ENCODE data around the gene MIEF1.
A peak's percentile ranks its signal among the peaks of the same experiment; 100 is the strongest.

Gene MIEF1

GRCh38 chr22:39469681-39470450, 32.2 kb upstream of the MIEF1 start:
- ATAC-seq (ENCODE audit: low read depth): no peak
- DNase-seq (ENCODE audit: low spot score): no peak
- Histone ChIP-seq H3K27me3 (ENCODE audit: insufficient read depth, poor library complexity, severe bottlenecking) (no peaks in the 10 kb centered on the region), H3K27ac (ENCODE audit: poor library complexity, severe bottlenecking) (no peak overlapping the region), H3K4me3 (ENCODE audit: severe bottlenecking) (no peak overlapping the region), H3K36me3 (ENCODE audit: low read depth) (no peaks in the 10 kb centered on the region), H3K9me3 (ENCODE audit: severe bottlenecking) (no peaks in the 10 kb centered on the region), H3K4me1 (ENCODE audit: insufficient read depth, poor library complexity, severe bottlenecking) (no peaks in the 10 kb centered on the region)
- no peak for TF ChIP-seq CTCF (IDR thresholded peaks at IDR 0.05; ENCODE audit: poor library complexity, severe bottlenecking)

- no peak overlapping the region for H3K27ac ChIP-seq (ENCODE audit: poor library complexity, severe bottlenecking)
- TF ChIP-seq CTCF (IDR thresholded peaks at IDR 0.05; ENCODE audit: poor library complexity, severe bottlenecking): no peak
- H3K4me1 ChIP-seq (ENCODE audit: insufficient read depth, poor library complexity, severe bottlenecking): no peaks in the 10 kb centered on the region
- H3K27me3 ChIP-seq (ENCODE audit: insufficient read depth, poor library complexity, severe bottlenecking): no peaks in the 10 kb centered on the region
- DNase-seq (ENCODE audit: low spot score) (no peak), ATAC-seq (ENCODE audit: low read depth) (no peak)
- no peak overlapping the region for H3K4me3 ChIP-seq (ENCODE audit: severe bottlenecking)
- no peaks in the 10 kb centered on the region for H3K9me3 ChIP-seq (ENCODE audit: severe bottlenecking)
- H3K36me3 ChIP-seq (ENCODE audit: low read depth): no peaks in the 10 kb centered on the region
Observed at GRCh38 chr22:39470451-39471291, 31.4 kb upstream of the MIEF1 start.

GRCh38 chr22:39471381-39472141, 30.5 kb upstream of the MIEF1 start:
- no peak for TF ChIP-seq CTCF (IDR thresholded peaks at IDR 0.05; ENCODE audit: poor library complexity, severe bottlenecking)
- no peaks in the 10 kb centered on the region for H3K4me1 ChIP-seq (ENCODE audit: insufficient read depth, poor library complexity, severe bottlenecking)
- no peak overlapping the region for H3K4me3 ChIP-seq (ENCODE audit: severe bottlenecking)
- ATAC-seq (ENCODE audit: low read depth) (peak; percentile 27; the same call in 2 of the 3 replicates), DNase-seq (ENCODE audit: low spot score) (no peak)
- H3K27ac ChIP-seq (ENCODE audit: poor library complexity, severe bottlenecking): no peak overlapping the region
- no peaks in the 10 kb centered on the region for H3K27me3 ChIP-seq (ENCODE audit: insufficient read depth, poor library complexity, severe bottlenecking)
- H3K9me3 ChIP-seq (ENCODE audit: severe bottlenecking): no peaks in the 10 kb centered on the region
- H3K36me3 ChIP-seq (ENCODE audit: low read depth): no peaks in the 10 kb centered on the region

GRCh38 chr22:39472570-39473556, 29.2 kb upstream of the MIEF1 start:
- Histone ChIP-seq H3K27ac (ENCODE audit: poor library complexity, severe bottlenecking) (no peak overlapping the region), H3K4me3 (ENCODE audit: severe bottlenecking) (no peak overlapping the region), H3K4me1 (ENCODE audit: insufficient read depth, poor library complexity, severe bottlenecking) (no peaks in the 10 kb centered on the region)

More at GRCh38 chr22:39472570-39473556, 29.2 kb upstream of the MIEF1 start:
- no peaks in the 10 kb centered on the region for H3K9me3 ChIP-seq (ENCODE audit: severe bottlenecking)
- no peaks in the 10 kb centered on the region for H3K36me3 ChIP-seq (ENCODE audit: low read depth)
- TF ChIP-seq CTCF (IDR thresholded peaks at IDR 0.05; ENCODE audit: poor library complexity, severe bottlenecking): no peak
- no peak for DNase-seq (ENCODE audit: low spot score)
- no peaks in the 10 kb centered on the region for H3K27me3 ChIP-seq (ENCODE audit: insufficient read depth, poor library complexity, severe bottlenecking)
- no peak for ATAC-seq (ENCODE audit: low read depth)
